Lower lobe of right lung (tissue), 2 donors: ENCODE results near the gene UBXN1. TPM values are rescaled to one million over a fixed set of nuclear protein-coding genes. Genes with fewer than 3 reads are reported as not detected.

Source experiments
- ATAC-seq, 2 donors: fragments of 200-7000 bp; cut with Tn5 transposase; one replicate each; pipeline ENCODE4 v1.9.1; 2020 to 2022; ENCODE audit warnings: mild to moderate bottlenecking in 2 of 2, moderate library complexity in 2 of 2
- DNase-seq: peaks from one replicate; pipeline ENCODE4 v3.0.0-alpha.2; 2020
- H3K27ac ChIP-seq: fragments of 200-600 bp; one replicate; pipeline ENCODE4 v1.8.0; 2022
- H3K27me3 ChIP-seq: fragments of 200-600 bp; one replicate; pipeline ENCODE4 v1.8.0; 2022; ENCODE audit warnings: low read depth
- H3K36me3 ChIP-seq: fragments of 200-600 bp; one replicate; pipeline ENCODE4 v1.8.0; 2022; ENCODE audit warnings: mild to moderate bottlenecking
- H3K4me1 ChIP-seq: fragments of 200-600 bp; one replicate; pipeline ENCODE4 v1.8.0; 2022
- H3K4me3 ChIP-seq: fragments of 200-600 bp; one replicate; pipeline ENCODE4 v1.8.0; 2022; ENCODE audit warnings: mild to moderate bottlenecking
- H3K9me3 ChIP-seq: fragments of 200-600 bp; one replicate; pipeline ENCODE4 v1.8.0; 2022
- CTCF ChIP-seq: fragments of 200-600 bp; IDR thresholded peaks from one replicate; pipeline ENCODE4 v1.8.0; 2022; ENCODE audit warnings: antibody characterized with exemption, mild to moderate bottlenecking
- intact Hi-C: fragments of 100-400 bp; cut with DNase I; formaldehyde crosslinking; loops from one replicate; pipeline ENCODE4 v1.11.0; 2022
- total RNA-seq: library from RNA; stranded (reverse); fragmentation: NEBNext Ultra II Directional; extraction: Animal tissue kit (Norgen Biotek cat#: 25700); gene quantifications from one replicate; pipeline ENCODE4 v1.2.1, GENCODE V29; 2021
- donor health status: DM: no; HTN: yes; CAD: no; lungs with severe emphysema.

Gene UBXN1
- total RNA-seq, 1 donor from 2014 or later = 116 TPM

GRCh38 chr11:62719302-62719978 is 40.6 kb upstream of the UBXN1 start:
- no peak for DNase-seq
- no peak overlapping the region for H3K27ac ChIP-seq
- TF ChIP-seq CTCF = no peak

GRCh38 chr11:62716816-62717215 is 37.9 kb upstream of the UBXN1 start:
- H3K4me1 ChIP-seq = peaks cover 14% of the 10 kb centered on the region
- no peak overlapping the region for H3K4me3 ChIP-seq
- H3K27me3 ChIP-seq = no peaks in the 10 kb centered on the region
- no peak overlapping the region for H3K27ac ChIP-seq
- no peak for TF ChIP-seq CTCF
- no peaks in the 10 kb centered on the region for H3K9me3 ChIP-seq
- ATAC-seq = no peak
- intact Hi-C loops = no loop called here
- H3K36me3 ChIP-seq = peaks cover 100% of the 10 kb centered on the region
- DNase-seq = no peak

More at GRCh38 chr11:62719302-62719978, 40.6 kb upstream of the UBXN1 start:
- intact Hi-C loops = no loop called here
- no peak overlapping the region for H3K4me3 ChIP-seq
- H3K27me3 ChIP-seq = no peaks in the 10 kb centered on the region
- no peak for ATAC-seq
- no peaks in the 10 kb centered on the region for H3K9me3 ChIP-seq
- peaks cover 99% of the 10 kb centered on the region for H3K36me3 ChIP-seq
- peaks cover 14% of the 10 kb centered on the region for H3K4me1 ChIP-seq

- intact Hi-C loops = no loop called here
- no peak for TF ChIP-seq CTCF
- H3K27ac ChIP-seq = no peak overlapping the region
These were observed 37.3 kb upstream of the UBXN1 start for GRCh38 chr11:62716206-62716605.

GRCh38 chr11:62715150-62716130 is 36.6 kb upstream of the UBXN1 start:
- H3K4me1 ChIP-seq = peaks cover 11% of the 10 kb centered on the region

More at GRCh38 chr11:62716206-62716605, 37.3 kb upstream of the UBXN1 start:
- no peaks in the 10 kb centered on the region for H3K27me3 ChIP-seq
- no peak overlapping the region for H3K4me3 ChIP-seq
- peaks cover 100% of the 10 kb centered on the region for H3K36me3 ChIP-seq
- no peak for ATAC-seq
- no peaks in the 10 kb centered on the region for H3K9me3 ChIP-seq
- peaks cover 11% of the 10 kb centered on the region for H3K4me1 ChIP-seq
- DNase-seq = no peak

More at GRCh38 chr11:62715150-62716130, 36.6 kb upstream of the UBXN1 start:
- Histone ChIP-seq H3K36me3 (peaks cover 100% of the 10 kb centered on the region), H3K27me3 (no peaks in the 10 kb centered on the region), H3K9me3 (no peaks in the 10 kb centered on the region), H3K4me3 (no peak overlapping the region), H3K27ac (no peak overlapping the region)
- TF ChIP-seq CTCF = no peak
- DNase-seq (no peak), ATAC-seq (no peak)
- intact Hi-C loops = no loop called here
